Adrenal gland (tissue), 12 donors: ENCODE measurements around the gene CAMTA1. TPM values are rescaled to one million over a fixed set of nuclear protein-coding genes. Genes with fewer than 3 reads are reported as not detected.

Experiments used
- DNase-seq, 7 donors: peaks; one replicate each; pipeline ENCODE4 v3.0.0-alpha.2; 2019 to 2020
- H3K27ac ChIP-seq, 5 donors: fragments of 200-600 bp; sonication (generic) in 4 of 5; 1 replicate in 3 of 5; 2 replicates in 2 of 5; pipeline versions ENCODE4 v1.5.1 to v1.8.0; 2016 to 2020; ENCODE audit warnings: mild to moderate bottlenecking in 1 of 5
- H3K27me3 ChIP-seq: fragments of 200-600 bp; 2 replicates; pipeline ENCODE4 v1.8.0; 2021
- H3K36me3 ChIP-seq, 2 donors: fragments of 200-600 bp; replicated peaks in 1 of 2; 1 replicate in 1 of 2; 2 replicates in 1 of 2; pipeline versions ENCODE4 v1.5.1 to v1.8.0; 2018 to 2022
- H3K4me1 ChIP-seq, 2 donors: fragments of 200-600 bp; replicated peaks in 1 of 2; 1 replicate in 1 of 2; 2 replicates in 1 of 2; pipeline versions ENCODE4 v1.5.1 to v1.8.0; 2018 to 2021
- H3K4me3 ChIP-seq, 4 donors: fragments of 200-600 bp; sonication (generic) in 3 of 4; one replicate each; pipeline ENCODE4 v1.5.1; 2016 to 2018
- H3K9me3 ChIP-seq, 3 donors: fragments of 200-600 bp; sonication (generic) in 1 of 3; replicated peaks in 1 of 3; 1 replicate in 2 of 3; 2 replicates in 1 of 3; pipeline versions ENCODE4 v1.5.1 to v1.8.0; 2016 to 2021
- POLR2A ChIP-seq, 2 donors: fragments of 450-650 bp; IDR thresholded peaks; one replicate each; pipeline ENCODE4 v1.6.1; 2017; ENCODE audit warnings: antibody characterized with exemption in 2 of 2, mild to moderate bottlenecking in 2 of 2, moderate library complexity in 1 of 2
- WGBS, 4 donors: extraction: QIAGEN DNeasy Blood & Tissue Kit in 2 of 4; methylation state at CpG; one replicate each; pipeline versions ENCODE4 v1.1.5 to v1.1.7; 2013 to 2017; 5-methylcytosine and 5-hydroxymethylcytosine counted together
- intact Hi-C, 2 donors: fragments of 100-400 bp; cut with DNase I; formaldehyde crosslinking; loops; one replicate each; pipeline versions ENCODE4 v1.14.1 to v1.15.0; 2022 to 2023
- polyA plus RNA-seq, 3 donors: library from polyadenylated mRNA; stranded (reverse); fragments of 200-250 nt in 2 of 3; fragments of 350-450 nt in 1 of 3; fragmentation: Illumina TruSeq in 1 of 3; extraction: RNeasy Lipid Tissue Mini Kit (QIAGEN cat#74804) in 1 of 3; gene quantifications; one replicate each; pipeline ENCODE4 v1.2.3, GENCODE V29; 2013 to 2014
- total RNA-seq, 9 donors: library from RNA; depleted of rRNA in 4 of 9; stranded (reverse); fragments of >200 nt in 4 of 9; fragments of 120-200 nt in 1 of 9; fragmentation: NEBNext Ultra II Directional in 1 of 9; extraction: Animal tissue kit (Norgen Biotek cat#: 25700) in 1 of 9; gene quantifications; one replicate each; pipeline versions ENCODE4 v1.1.0 to v1.2.4, GENCODE V29; 2013 to 2023
- TF ChIP-seq, protein P1 (sequence below), 6 experiments: fragments of 450-650 bp in 4 of 6; fragments of 200-600 bp in 2 of 6; sonication (generic) in 1 of 6; IDR thresholded peaks; 1 replicate in 5 of 6; 2 replicates in 1 of 6; pipeline versions ENCODE4 v1.5.1 to v1.8.0; 2016 to 2021; ENCODE audit warnings: antibody characterized with exemption in 6 of 6, mild to moderate bottlenecking in 2 of 6, moderate library complexity in 1 of 6
- donor health status: healthy with polysubstance abuse.
- donor health status: Bipolar disorder and iron deficiency.
- donor health status: DM: yes; HTN: yes; CAD: no.
- donor health status: DM: no; HTN: no; CAD: no.
- donor health status: DM: no; HTN: no; CAD: no.
- donor health status: DM: yes; HTN: yes; CAD: no.

The CAMTA1 gene
- total and polyA plus RNA-seq, 12 donors = 62.9 to 141 (median 96.9) TPM

DNA sequence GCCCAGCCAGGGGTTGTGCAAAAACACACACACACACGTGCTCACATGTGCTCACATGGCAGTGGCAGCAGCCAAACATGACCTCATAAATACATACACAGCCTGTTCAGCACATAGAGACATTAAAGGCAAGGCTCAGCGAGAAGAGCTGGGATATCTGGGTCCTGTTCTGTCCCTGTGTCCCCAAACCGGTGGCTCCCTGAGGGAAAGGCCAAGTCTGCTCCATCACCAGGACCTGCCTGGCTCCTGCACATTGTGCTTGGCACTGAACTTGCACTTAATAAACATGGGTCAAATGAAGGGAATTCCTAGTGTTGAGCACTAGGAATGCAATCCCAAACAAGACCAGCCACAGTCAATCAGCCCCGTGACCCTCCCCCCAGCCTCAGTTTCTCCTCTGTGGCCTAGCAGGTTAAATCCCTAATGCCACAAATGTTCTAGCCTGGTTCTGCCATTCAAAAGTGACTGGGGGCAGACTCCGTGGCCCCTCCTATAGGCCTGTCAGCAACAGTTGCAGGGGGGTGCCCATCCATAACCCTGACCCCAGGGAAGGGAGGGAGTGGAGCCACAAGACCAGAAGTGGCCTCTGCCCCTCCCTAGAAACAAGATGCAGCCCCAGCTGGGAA is 825.0 kb downstream of the CAMTA1 start:
- peak in 1 of 7 donors; percentile 6 for DNase-seq
- WGBS, 4 donors = 82 to 95% (median 87%) methylated on average over 5 of the region's 5 CpGs
- H3K36me3 ChIP-seq = no peaks in the 10 kb centered on the region
- intact Hi-C loops = no loop called here
- H3K27ac ChIP-seq = no peak overlapping the region
- H3K9me3 ChIP-seq = no peaks in the 10 kb centered on the region
- no peaks in the 10 kb centered on the region for H3K4me1 ChIP-seq
- no peak overlapping the region for H3K4me3 ChIP-seq
- TF ChIP-seq POLR2A (IDR thresholded peaks at IDR 0.05) = no peak
- TF ChIP-seq, protein P1, sequence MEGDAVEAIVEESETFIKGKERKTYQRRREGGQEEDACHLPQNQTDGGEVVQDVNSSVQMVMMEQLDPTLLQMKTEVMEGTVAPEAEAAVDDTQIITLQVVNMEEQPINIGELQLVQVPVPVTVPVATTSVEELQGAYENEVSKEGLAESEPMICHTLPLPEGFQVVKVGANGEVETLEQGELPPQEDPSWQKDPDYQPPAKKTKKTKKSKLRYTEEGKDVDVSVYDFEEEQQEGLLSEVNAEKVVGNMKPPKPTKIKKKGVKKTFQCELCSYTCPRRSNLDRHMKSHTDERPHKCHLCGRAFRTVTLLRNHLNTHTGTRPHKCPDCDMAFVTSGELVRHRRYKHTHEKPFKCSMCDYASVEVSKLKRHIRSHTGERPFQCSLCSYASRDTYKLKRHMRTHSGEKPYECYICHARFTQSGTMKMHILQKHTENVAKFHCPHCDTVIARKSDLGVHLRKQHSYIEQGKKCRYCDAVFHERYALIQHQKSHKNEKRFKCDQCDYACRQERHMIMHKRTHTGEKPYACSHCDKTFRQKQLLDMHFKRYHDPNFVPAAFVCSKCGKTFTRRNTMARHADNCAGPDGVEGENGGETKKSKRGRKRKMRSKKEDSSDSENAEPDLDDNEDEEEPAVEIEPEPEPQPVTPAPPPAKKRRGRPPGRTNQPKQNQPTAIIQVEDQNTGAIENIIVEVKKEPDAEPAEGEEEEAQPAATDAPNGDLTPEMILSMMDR (IDR thresholded peaks at IDR 0.05) = no peak
- no peaks in the 10 kb centered on the region for H3K27me3 ChIP-seq

DNA sequence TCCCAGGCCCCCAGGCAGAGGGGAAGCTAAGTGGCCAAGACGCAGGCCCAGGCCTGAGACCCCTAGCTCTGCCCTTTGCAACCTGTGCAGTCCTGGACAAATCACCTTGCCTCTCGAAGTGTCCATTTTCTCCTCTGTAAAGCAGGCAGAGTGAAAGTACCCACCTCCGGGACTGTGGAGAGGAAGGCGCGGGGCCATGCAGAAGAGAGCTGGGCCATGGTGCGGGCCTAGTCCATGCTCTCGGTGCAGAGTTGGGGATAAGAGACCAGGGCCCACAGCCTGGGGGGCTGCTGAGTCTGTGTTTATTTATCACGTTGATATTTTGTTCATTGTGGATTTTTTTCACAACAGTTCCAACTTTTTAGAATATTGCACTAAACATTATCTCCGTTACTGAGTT is 825.7 kb downstream of the CAMTA1 start:
- no peak overlapping the region for H3K4me3 ChIP-seq
- 76 to 97% (median 89%) methylated on average over 8 to 9 of the region's 9 CpGs for WGBS, 4 donors
- H3K9me3 ChIP-seq = no peaks in the 10 kb centered on the region
- TF ChIP-seq, protein P1 (IDR thresholded peaks at IDR 0.05) = no peak
- TF ChIP-seq POLR2A (IDR thresholded peaks at IDR 0.05) = no peak
- H3K4me1 ChIP-seq = peaks cover 0 to under 1% of the 10 kb centered on the region in 2 donors
- no peaks in the 10 kb centered on the region for H3K27me3 ChIP-seq
- DNase-seq = no peak
- no peak overlapping the region for H3K27ac ChIP-seq
- no peaks in the 10 kb centered on the region for H3K36me3 ChIP-seq
- intact Hi-C loops = no loop called here

DNA sequence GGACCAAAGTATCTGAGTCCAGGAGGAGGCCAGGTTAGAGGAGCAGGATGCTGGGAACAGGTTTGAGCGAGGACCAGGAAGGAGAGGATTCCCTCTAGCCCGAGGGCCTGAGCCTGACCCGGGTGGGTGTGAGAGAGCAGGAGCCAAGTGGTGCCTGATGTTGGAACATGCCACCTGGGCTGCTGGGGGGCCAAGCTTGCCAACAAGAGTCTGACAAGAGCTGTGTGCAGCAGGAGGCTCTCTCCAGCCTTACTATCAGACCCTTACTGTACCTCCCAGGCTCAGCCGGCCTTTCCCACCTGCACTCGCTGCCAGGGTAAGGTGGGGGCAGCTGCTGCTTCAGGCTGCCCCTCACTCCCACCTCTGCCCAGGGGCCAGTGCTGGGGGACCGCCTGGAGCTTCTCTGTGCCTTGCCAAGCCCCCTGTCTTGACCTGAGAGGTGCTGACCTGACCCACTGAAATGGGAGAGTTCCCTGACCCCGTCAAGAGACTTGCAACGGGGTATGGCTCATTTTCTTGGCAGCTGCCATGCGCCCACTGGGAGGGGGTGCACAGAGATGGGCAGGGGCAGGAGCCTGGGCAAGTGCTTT is 826.3 kb downstream of the CAMTA1 start:
- no peaks in the 10 kb centered on the region for H3K36me3 ChIP-seq
- H3K27ac ChIP-seq = no peak overlapping the region
- H3K4me1 ChIP-seq = peaks cover 0 to 3% of the 10 kb centered on the region in 2 donors
- intact Hi-C loops = no loop called here
- no peaks in the 10 kb centered on the region for H3K27me3 ChIP-seq
- no peak for DNase-seq
- TF ChIP-seq POLR2A (IDR thresholded peaks at IDR 0.05) = no peak
- TF ChIP-seq, protein P1 (IDR thresholded peaks at IDR 0.05) = no peak
- no peak overlapping the region for H3K4me3 ChIP-seq
- no peaks in the 10 kb centered on the region for H3K9me3 ChIP-seq
- WGBS, 4 donors = 81 to 90% (median 84%) methylated on average over 6 to 9 of the region's 9 CpGs

DNA sequence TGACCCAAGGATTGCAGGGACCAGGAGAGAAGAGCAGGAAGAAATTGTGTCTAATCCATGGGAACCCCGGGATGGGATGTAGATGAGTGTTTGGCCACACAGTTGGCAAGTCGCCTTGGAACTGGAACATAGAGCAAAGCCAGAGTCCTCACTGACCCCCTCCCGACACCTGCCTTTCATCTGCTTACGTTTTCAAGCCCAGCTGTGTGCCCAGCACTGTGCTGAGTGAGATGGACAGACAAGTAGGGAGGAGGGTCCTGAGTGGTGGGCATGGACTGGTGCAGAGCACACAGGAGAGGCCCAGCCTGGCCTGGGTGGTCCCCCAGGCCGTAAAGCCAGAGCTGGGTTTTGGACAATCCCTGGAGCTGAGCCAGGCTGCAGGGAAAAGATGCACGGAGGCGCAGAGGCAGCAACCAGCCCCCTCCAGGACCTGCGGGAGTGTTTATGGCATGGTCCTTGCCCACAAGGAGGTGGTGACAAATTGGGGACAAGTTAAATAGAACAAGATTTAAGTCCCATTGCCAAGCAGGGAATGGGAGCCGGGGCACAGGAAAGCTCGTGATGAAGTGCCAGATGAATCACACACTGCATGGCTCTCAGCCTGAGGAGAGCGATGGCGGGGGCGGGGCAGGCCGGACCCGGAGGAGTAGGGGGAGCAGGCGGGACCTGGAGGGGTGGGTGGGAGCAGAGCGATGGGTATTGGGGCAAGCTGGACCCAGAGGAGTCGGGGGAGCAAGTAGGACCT is 828.0 kb downstream of the CAMTA1 start:
- TF ChIP-seq POLR2A (IDR thresholded peaks at IDR 0.05) = no peak
- TF ChIP-seq, protein P1 (IDR thresholded peaks at IDR 0.05) = no peak
- Histone ChIP-seq H3K4me1 (peaks cover 0 to 3% of the 10 kb centered on the region in 2 donors), H3K27me3 (no peaks in the 10 kb centered on the region), H3K4me3 (no peak overlapping the region), H3K36me3 (no peaks in the 10 kb centered on the region), H3K9me3 (no peaks in the 10 kb centered on the region), H3K27ac (no peak overlapping the region)
- 76 to 79% (median 78%) methylated on average over 15 to 18 of the region's 18 CpGs for WGBS, 4 donors
- intact Hi-C loops = no loop called here
- no peak for DNase-seq
